Parathyroid adenoma (tissue), 2 donors: ENCODE data around the gene FAAH.

Experiments
- H2AFZ ChIP-seq: fragments of 300-600 bp; sonication (generic); one replicate; pipeline ENCODE4 v1.7.0; 2017; ENCODE audit warnings: antibody characterized with exemption, mild to moderate bottlenecking
- H3K27ac ChIP-seq: fragments of 300-600 bp; sonication (generic); one replicate; pipeline ENCODE4 v1.7.0; 2017
- H3K27me3 ChIP-seq: fragments of 300-600 bp; sonication (generic); one replicate; pipeline ENCODE4 v1.7.0; 2017; ENCODE audit warnings: low read length; ENCODE audit not compliant: control insufficient read depth, insufficient read depth
- H3K36me3 ChIP-seq: fragments of 300-600 bp; sonication (generic); one replicate; pipeline ENCODE4 v1.7.0; 2017; ENCODE audit warnings: low read length; ENCODE audit not compliant: control insufficient read depth, insufficient read depth
- H3K4me1 ChIP-seq: fragments of 300-600 bp; sonication (generic); one replicate; pipeline ENCODE4 v1.7.0; 2017; ENCODE audit warnings: control low read depth
- H3K4me2 ChIP-seq: fragments of 300-600 bp; sonication (generic); one replicate; pipeline ENCODE4 v1.7.0; 2017; ENCODE audit warnings: low read length
- H3K4me3 ChIP-seq: fragments of 300-600 bp; sonication (generic); one replicate; pipeline ENCODE4 v1.7.0; 2017; ENCODE audit warnings: low read depth, low read length
- H3K79me2 ChIP-seq: fragments of 300-600 bp; sonication (generic); one replicate; pipeline ENCODE4 v1.7.0; 2017; ENCODE audit warnings: control low read depth
- H3K9ac ChIP-seq: fragments of 300-600 bp; sonication (generic); one replicate; pipeline ENCODE4 v1.7.0; 2017; ENCODE audit warnings: mild to moderate bottlenecking
- H3K9me3 ChIP-seq: fragments of 300-600 bp; sonication (generic); one replicate; pipeline ENCODE4 v1.7.0; 2017; ENCODE audit warnings: low read length; ENCODE audit not compliant: control insufficient read depth
- TF ChIP-seq, protein P1 (sequence below): fragments of 300-600 bp; sonication (generic); IDR thresholded peaks from one replicate; pipeline ENCODE4 v1.7.0; 2017; ENCODE audit warnings: antibody characterized with exemption, mild to moderate bottlenecking
- donor health status: primary hyperparathyroidism.

Gene FAAH

GRCh38 chr1:46403916-46404315, 9.8 kb downstream of the FAAH start:
- TF ChIP-seq, protein P1, sequence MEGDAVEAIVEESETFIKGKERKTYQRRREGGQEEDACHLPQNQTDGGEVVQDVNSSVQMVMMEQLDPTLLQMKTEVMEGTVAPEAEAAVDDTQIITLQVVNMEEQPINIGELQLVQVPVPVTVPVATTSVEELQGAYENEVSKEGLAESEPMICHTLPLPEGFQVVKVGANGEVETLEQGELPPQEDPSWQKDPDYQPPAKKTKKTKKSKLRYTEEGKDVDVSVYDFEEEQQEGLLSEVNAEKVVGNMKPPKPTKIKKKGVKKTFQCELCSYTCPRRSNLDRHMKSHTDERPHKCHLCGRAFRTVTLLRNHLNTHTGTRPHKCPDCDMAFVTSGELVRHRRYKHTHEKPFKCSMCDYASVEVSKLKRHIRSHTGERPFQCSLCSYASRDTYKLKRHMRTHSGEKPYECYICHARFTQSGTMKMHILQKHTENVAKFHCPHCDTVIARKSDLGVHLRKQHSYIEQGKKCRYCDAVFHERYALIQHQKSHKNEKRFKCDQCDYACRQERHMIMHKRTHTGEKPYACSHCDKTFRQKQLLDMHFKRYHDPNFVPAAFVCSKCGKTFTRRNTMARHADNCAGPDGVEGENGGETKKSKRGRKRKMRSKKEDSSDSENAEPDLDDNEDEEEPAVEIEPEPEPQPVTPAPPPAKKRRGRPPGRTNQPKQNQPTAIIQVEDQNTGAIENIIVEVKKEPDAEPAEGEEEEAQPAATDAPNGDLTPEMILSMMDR: no peak
- H3K36me3 ChIP-seq: no peaks in the 10 kb centered on the region

GRCh38 chr1:46404482-46405196, 10.5 kb downstream of the FAAH start:
- no peak overlapping the region for H3K4me2 ChIP-seq
- H3K79me2 ChIP-seq: no peaks in the 10 kb centered on the region
- TF ChIP-seq, protein P1: no peak
- H3K9me3 ChIP-seq: no peaks in the 10 kb centered on the region
- no peak overlapping the region for H3K4me3 ChIP-seq
- no peaks in the 10 kb centered on the region for H3K27me3 ChIP-seq
- H2AFZ ChIP-seq: no peak overlapping the region
- H3K27ac ChIP-seq: no peak overlapping the region
- H3K9ac ChIP-seq: no peak overlapping the region
- peaks cover 2% of the 10 kb centered on the region for H3K4me1 ChIP-seq
- no peaks in the 10 kb centered on the region for H3K36me3 ChIP-seq

More at GRCh38 chr1:46403916-46404315, 9.8 kb downstream of the FAAH start:
- Histone ChIP-seq H3K4me1 (peaks cover 2% of the 10 kb centered on the region), H3K9ac (no peak overlapping the region), H3K27ac (no peak overlapping the region), H2AFZ (no peak overlapping the region), H3K79me2 (no peaks in the 10 kb centered on the region), H3K9me3 (no peaks in the 10 kb centered on the region), H3K4me3 (no peak overlapping the region), H3K4me2 (no peak overlapping the region), H3K27me3 (no peaks in the 10 kb centered on the region)

DNA sequence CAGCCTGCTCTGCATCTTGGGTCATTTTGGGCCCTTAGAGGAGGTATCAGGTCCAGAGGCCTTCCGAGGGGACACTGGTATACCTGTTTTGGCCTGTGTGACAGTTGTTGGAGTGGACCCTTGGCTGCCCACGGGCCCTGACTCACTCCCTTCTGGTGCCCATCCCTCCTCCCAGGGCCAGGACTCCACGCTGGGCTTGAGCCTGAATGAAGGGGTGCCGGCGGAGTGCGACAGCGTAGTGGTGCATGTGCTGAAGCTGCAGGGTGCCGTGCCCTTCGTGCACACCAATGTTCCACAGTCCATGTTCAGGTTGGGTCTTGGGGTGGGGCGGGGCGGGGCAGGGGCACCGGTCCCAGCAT, 11.1 kb downstream of the FAAH start:
- Histone ChIP-seq H3K79me2 (no peaks in the 10 kb centered on the region), H3K4me2 (no peak overlapping the region), H2AFZ (no peak overlapping the region), H3K9me3 (no peaks in the 10 kb centered on the region), H3K27ac (no peak overlapping the region), H3K36me3 (no peaks in the 10 kb centered on the region), H3K4me3 (no peak overlapping the region), H3K4me1 (peaks cover 2% of the 10 kb centered on the region), H3K9ac (no peak overlapping the region), H3K27me3 (no peaks in the 10 kb centered on the region)
- TF ChIP-seq, protein P1: no peak

- Histone ChIP-seq H3K27me3 (no peaks in the 10 kb centered on the region), H3K9me3 (no peaks in the 10 kb centered on the region), H3K27ac (no peak overlapping the region), H2AFZ (no peak overlapping the region), H3K4me3 (no peak overlapping the region), H3K79me2 (no peaks in the 10 kb centered on the region), H3K4me2 (no peak overlapping the region), H3K36me3 (no peaks in the 10 kb centered on the region), H3K4me1 (peaks cover 2% of the 10 kb centered on the region), H3K9ac (no peak overlapping the region)
- TF ChIP-seq, protein P1: no peak
These were observed 11.6 kb downstream of the FAAH start for GRCh38 chr1:46405724-46406123.
